C4-2B (cell line): Measurements from ENCODE around the gene GNB1L.

Source experiments
- H3K27ac ChIP-seq: fragments of 450-650 bp; 2 replicates; pipeline ENCODE4 v1.5.1; 2017
- CTCF ChIP-seq: fragments of 450-650 bp; conservative IDR thresholded peaks from 2 replicates; pipeline ENCODE4 v1.5.1; 2017; ENCODE audit warnings: mild to moderate bottlenecking
- ZFX ChIP-seq: fragments of 450-650 bp; IDR thresholded peaks from 2 replicates; pipeline ENCODE4 v1.6.1; 2017

GNB1L gene

GRCh38 chr22:19814428-19814827 is 40.2 kb downstream of the GNB1L start:
- no peak overlapping the region for H3K27ac ChIP-seq
- TF ChIP-seq CTCF, result no peak
- TF ChIP-seq ZFX, result no peak

GRCh38 chr22:19812910-19813309 is 41.8 kb downstream of the GNB1L start:
- no peak for TF ChIP-seq CTCF
- TF ChIP-seq ZFX, result no peak
- H3K27ac ChIP-seq, result no peak overlapping the region

- no peak for TF ChIP-seq CTCF
- TF ChIP-seq ZFX, result no peak
- H3K27ac ChIP-seq, result no peak overlapping the region
Measured at GRCh38 chr22:19811811-19812771, 42.6 kb downstream of the GNB1L start.

- no peak overlapping the region for H3K27ac ChIP-seq
- TF ChIP-seq ZFX (no peak), CTCF (no peak)
Measured at GRCh38 chr22:19811211-19811621, 43.5 kb downstream of the GNB1L start.

- no peak overlapping the region for H3K27ac ChIP-seq
- TF ChIP-seq CTCF (no peak), ZFX (no peak)
Measured at GRCh38 chr22:19810381-19811201, 44.1 kb downstream of the GNB1L start.

GRCh38 chr22:19809741-19810140 is 44.9 kb downstream of the GNB1L start:
- H3K27ac ChIP-seq, result no peak overlapping the region
- TF ChIP-seq ZFX, result no peak
- no peak for TF ChIP-seq CTCF
